Thoracic aorta (tissue), 2 donors: Measurements from ENCODE around the gene SLC6A12. TPM values are rescaled to one million over a fixed set of nuclear protein-coding genes. Genes with fewer than 3 reads are reported as not detected.

Experiments used
- ATAC-seq: fragments of 150-250 bp; one replicate; pipeline ENCODE4 v1.8.0; 2017; ENCODE audit warnings: low read depth; ENCODE audit not compliant: insufficient number of reproducible peaks, low FRiP score
- DNase-seq: peaks from one replicate; pipeline ENCODE4 v3.0.0-alpha.2; 2020; ENCODE audit warnings: low spot score
- H3K27ac ChIP-seq, 2 donors: fragments of 200-600 bp; sonication (generic); 1 replicate in 1 of 2; 2 replicates in 1 of 2; pipeline ENCODE4 v1.5.1; 2016; ENCODE audit warnings: mild to moderate bottlenecking in 2 of 2, moderate library complexity in 2 of 2
- H3K27me3 ChIP-seq: fragments of 200-600 bp; sonication (generic); replicated peaks from 2 replicates; pipeline ENCODE4 v1.6.0; 2016; ENCODE audit warnings: mild to moderate bottlenecking; ENCODE audit not compliant: insufficient read depth
- H3K36me3 ChIP-seq: fragments of 200-600 bp; sonication (generic); one replicate; pipeline ENCODE4 v1.5.1; 2016
- H3K4me1 ChIP-seq, 2 donors: fragments of 200-600 bp; sonication (generic); 1 replicate in 1 of 2; 2 replicates in 1 of 2; pipeline versions ENCODE4 v1.5.1 to v1.6.0; 2016; ENCODE audit warnings: low read depth in 2 of 2, mild to moderate bottlenecking in 1 of 2; ENCODE audit not compliant: control insufficient read depth in 1 of 2
- H3K4me3 ChIP-seq: fragments of 200-600 bp; sonication (generic); 2 replicates; pipeline ENCODE4 v1.5.1; 2016; ENCODE audit warnings: mild to moderate bottlenecking
- H3K9me3 ChIP-seq: fragments of 200-600 bp; sonication (generic); 2 replicates; pipeline ENCODE4 v1.5.1; 2016
- CTCF ChIP-seq: fragments of 200-600 bp; sonication (generic); IDR thresholded peaks from one replicate; pipeline ENCODE4 v1.5.1; 2019; ENCODE audit warnings: antibody characterized with exemption
- total RNA-seq, 2 donors: library from RNA; depleted of rRNA; stranded (reverse); fragments of >200 nt; gene quantifications; one replicate each; pipeline versions ENCODE4 v1.1.0 to v1.2.3, GENCODE V29; 2016

SLC6A12 gene
- total RNA-seq, 2 donors from 2014 or later, result 1.2 to 1.8 TPM

- peaks cover 8 to 14% of the 10 kb centered on the region in 2 donors for H3K4me1 ChIP-seq
- no peaks in the 10 kb centered on the region for H3K27me3 ChIP-seq
- H3K36me3 ChIP-seq, result no peaks in the 10 kb centered on the region
- ATAC-seq (peak; percentile 39), DNase-seq (no peak)
- no peaks in the 10 kb centered on the region for H3K9me3 ChIP-seq
- no peak for TF ChIP-seq CTCF
- H3K27ac ChIP-seq, result no peak overlapping the region
- no peak overlapping the region for H3K4me3 ChIP-seq
Measured at GRCh38 chr12:176321-177181, 37.4 kb downstream of the SLC6A12 start.

DNA sequence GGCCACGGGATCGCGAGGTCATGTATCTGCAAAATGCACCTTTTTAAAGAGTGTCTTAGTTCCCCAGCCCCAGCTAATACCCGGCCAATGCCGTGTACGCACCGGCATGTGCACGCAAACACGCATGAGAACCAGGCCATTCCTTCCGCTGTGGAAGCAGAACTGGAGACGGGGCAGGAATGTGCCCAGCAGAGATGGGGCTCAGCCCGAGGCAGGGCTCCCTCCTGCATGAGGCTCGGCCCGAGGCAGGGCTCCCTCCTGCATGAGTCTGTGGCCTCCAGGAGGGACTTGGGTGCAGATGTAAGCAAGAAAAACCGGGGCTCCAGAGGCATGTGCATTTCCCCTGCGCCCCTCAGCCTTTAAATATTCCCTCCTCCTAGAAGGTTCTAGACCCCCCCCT is 38.2 kb downstream of the SLC6A12 start:
- no peak for ATAC-seq
- DNase-seq, result no peak
- no peak for TF ChIP-seq CTCF
- H3K4me3 ChIP-seq, result no peak overlapping the region
- H3K27me3 ChIP-seq, result no peaks in the 10 kb centered on the region
- peaks cover 8 to 14% of the 10 kb centered on the region in 2 donors for H3K4me1 ChIP-seq
- no peaks in the 10 kb centered on the region for H3K36me3 ChIP-seq
- H3K9me3 ChIP-seq, result no peaks in the 10 kb centered on the region
- no peak overlapping the region for H3K27ac ChIP-seq

DNA sequence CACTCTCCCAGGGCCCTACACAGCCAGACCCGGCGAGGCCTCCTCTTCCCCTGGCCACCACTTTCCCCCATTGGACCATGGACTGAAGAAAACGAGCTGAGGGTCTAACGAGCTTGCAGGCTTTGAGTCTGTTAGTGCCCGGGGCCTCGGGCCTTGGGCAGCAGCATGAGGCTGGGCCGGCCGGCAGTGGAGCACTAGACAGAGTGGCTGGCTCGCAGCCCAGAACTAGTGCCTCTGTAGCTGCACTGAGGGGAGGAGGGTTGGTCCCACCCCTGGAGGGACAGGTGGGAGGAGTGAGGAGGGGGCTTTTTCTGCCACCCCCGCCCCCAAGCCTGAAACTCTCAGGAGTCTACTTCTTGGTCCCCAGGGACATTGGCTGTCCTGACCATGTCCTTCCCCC is 38.7 kb downstream of the SLC6A12 start:
- H3K27ac ChIP-seq, result no peak overlapping the region
- H3K9me3 ChIP-seq, result no peaks in the 10 kb centered on the region
- no peaks in the 10 kb centered on the region for H3K36me3 ChIP-seq
- no peak overlapping the region for H3K4me3 ChIP-seq
- H3K27me3 ChIP-seq, result no peaks in the 10 kb centered on the region
- DNase-seq (no peak), ATAC-seq (no peak)
- peaks cover 8 to 14% of the 10 kb centered on the region in 2 donors for H3K4me1 ChIP-seq
- TF ChIP-seq CTCF, result no peak

DNA sequence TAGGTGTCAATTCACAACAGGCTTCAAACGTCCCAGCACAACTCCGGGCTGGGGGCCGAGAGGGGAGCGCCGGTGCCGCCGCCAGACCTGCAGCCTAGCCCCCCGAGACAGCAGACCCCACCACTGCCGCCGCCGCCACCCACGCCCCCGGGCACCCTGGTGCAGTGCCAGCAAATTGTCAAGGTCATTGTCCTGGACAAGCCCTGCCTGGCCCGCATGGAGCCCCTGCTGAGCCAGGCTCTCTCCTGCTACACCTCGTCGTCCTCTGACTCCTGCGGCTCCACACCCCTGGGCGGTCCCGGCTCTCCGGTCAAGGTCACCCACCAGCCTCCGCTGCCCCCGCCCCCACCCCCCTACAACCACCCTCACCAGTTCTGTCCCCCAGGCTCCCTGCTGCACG is 39.4 kb downstream of the SLC6A12 start:
- H3K4me1 ChIP-seq, result peaks cover 8 to 14% of the 10 kb centered on the region in 2 donors
- no peak overlapping the region for H3K27ac ChIP-seq
- no peak overlapping the region for H3K4me3 ChIP-seq
- no peak for DNase-seq
- TF ChIP-seq CTCF, result no peak
- H3K9me3 ChIP-seq, result no peaks in the 10 kb centered on the region
- no peaks in the 10 kb centered on the region for H3K36me3 ChIP-seq
- ATAC-seq, result no peak
- no peaks in the 10 kb centered on the region for H3K27me3 ChIP-seq

GRCh38 chr12:174124-174523 is 39.8 kb downstream of the SLC6A12 start:
- Histone ChIP-seq H3K9me3 (no peaks in the 10 kb centered on the region), H3K27ac (no peak overlapping the region), H3K4me1 (peaks cover 8 to 14% of the 10 kb centered on the region in 2 donors), H3K4me3 (no peak overlapping the region), H3K27me3 (no peaks in the 10 kb centered on the region), H3K36me3 (no peaks in the 10 kb centered on the region)
- TF ChIP-seq CTCF, result no peak
- DNase-seq (no peak), ATAC-seq (no peak)
